Duodenal mucosa (tissue), 2 donors: ENCODE data around the gene CHCHD6.

Experiments
- H3K27ac ChIP-seq: one replicate; pipeline ENCODE4 v1.7.0; 2013; ENCODE audit warnings: low read depth, low read length
- H3K27me3 ChIP-seq, 2 donors: one replicate each; pipeline ENCODE4 v1.7.0; 2013; ENCODE audit warnings: low read length in 2 of 2, control low read depth in 1 of 2; ENCODE audit not compliant: insufficient read depth in 2 of 2, control insufficient read depth in 1 of 2
- H3K36me3 ChIP-seq, 2 donors: one replicate each; pipeline ENCODE4 v1.7.0; 2013; ENCODE audit warnings: low read length in 2 of 2, control low read depth in 1 of 2; ENCODE audit not compliant: insufficient read depth in 2 of 2, control insufficient read depth in 1 of 2
- H3K4me1 ChIP-seq, 2 donors: one replicate each; pipeline ENCODE4 v1.7.0; 2013; ENCODE audit warnings: low read length in 2 of 2, control low read depth in 1 of 2; ENCODE audit not compliant: insufficient read depth in 2 of 2, control insufficient read depth in 1 of 2
- H3K4me3 ChIP-seq, 2 donors: one replicate each; pipeline ENCODE4 v1.7.0; 2013; ENCODE audit warnings: low read length in 2 of 2, low read depth in 1 of 2
- H3K9ac ChIP-seq, 2 donors: one replicate each; pipeline ENCODE4 v1.7.0; 2013; ENCODE audit warnings: low read length in 2 of 2, low read depth in 1 of 2
- H3K9me3 ChIP-seq, 2 donors: one replicate each; pipeline ENCODE4 v1.7.0; 2013; ENCODE audit warnings: low read length in 2 of 2, control low read depth in 1 of 2; ENCODE audit not compliant: control insufficient read depth in 1 of 2

The CHCHD6 gene

DNA sequence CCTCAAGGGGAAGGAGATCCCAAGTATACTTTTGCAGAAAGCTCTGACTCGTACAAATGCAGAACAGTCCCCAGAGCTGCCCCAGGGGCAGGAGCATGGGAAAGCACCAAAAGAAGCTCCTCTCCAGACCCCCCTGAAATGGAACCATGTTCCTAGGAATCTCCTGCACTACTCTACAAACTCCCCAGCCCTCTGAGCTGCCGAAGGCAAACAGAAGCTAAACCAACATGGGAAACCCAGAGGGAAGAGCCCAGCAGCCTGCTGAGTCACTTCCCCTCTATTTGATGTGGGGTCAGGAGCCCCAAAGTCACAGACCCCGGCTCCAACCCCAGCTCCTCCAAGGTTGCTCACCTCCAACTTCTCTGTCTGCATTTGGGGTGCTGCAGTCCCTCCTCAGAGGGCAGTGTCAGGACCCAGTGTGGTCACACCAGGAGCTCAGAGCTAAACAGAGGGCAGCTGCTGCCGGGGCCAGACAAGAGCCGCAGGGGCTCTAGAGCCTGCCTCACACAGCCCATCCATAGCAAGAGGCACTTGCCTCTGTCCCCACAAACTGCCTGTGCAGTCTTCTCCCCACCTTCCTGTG is 275.1 kb downstream of the CHCHD6 start:
- no peaks in the 10 kb centered on the region for H3K36me3 ChIP-seq
- no peak overlapping the region for H3K27ac ChIP-seq
- peaks cover 0 to 10% of the 10 kb centered on the region in 2 donors for H3K4me1 ChIP-seq
- peaks cover 0 to 10% of the 10 kb centered on the region in 2 donors for H3K27me3 ChIP-seq
- H3K9ac ChIP-seq: no peak overlapping the region
- H3K4me3 ChIP-seq: no peak overlapping the region
- peaks cover 2 to 7% of the 10 kb centered on the region in 2 donors for H3K9me3 ChIP-seq

- Histone ChIP-seq H3K4me3 (no peak overlapping the region), H3K36me3 (no peaks in the 10 kb centered on the region), H3K4me1 (peaks cover 4 to 18% of the 10 kb centered on the region in 2 donors), H3K9ac (no peak overlapping the region), H3K27ac (no peak overlapping the region), H3K9me3 (no peaks in the 10 kb centered on the region), H3K27me3 (peaks cover 0 to 10% of the 10 kb centered on the region in 2 donors)
Observed at GRCh38 chr3:126980266-126980811, 276.3 kb downstream of the CHCHD6 start.

- peaks cover 4 to 26% of the 10 kb centered on the region in 2 donors for H3K4me1 ChIP-seq
- H3K27me3 ChIP-seq: peaks cover 0 to 10% of the 10 kb centered on the region in 2 donors
- peak overlapping the region; percentile 44 to 67 for H3K9ac ChIP-seq
- no peaks in the 10 kb centered on the region for H3K36me3 ChIP-seq
- no peaks in the 10 kb centered on the region for H3K9me3 ChIP-seq
- no peak overlapping the region for H3K27ac ChIP-seq
- peak overlapping the region; percentile 58 to 59 for H3K4me3 ChIP-seq
Observed at GRCh38 chr3:126982126-126982470, 278.1 kb downstream of the CHCHD6 start.

DNA sequence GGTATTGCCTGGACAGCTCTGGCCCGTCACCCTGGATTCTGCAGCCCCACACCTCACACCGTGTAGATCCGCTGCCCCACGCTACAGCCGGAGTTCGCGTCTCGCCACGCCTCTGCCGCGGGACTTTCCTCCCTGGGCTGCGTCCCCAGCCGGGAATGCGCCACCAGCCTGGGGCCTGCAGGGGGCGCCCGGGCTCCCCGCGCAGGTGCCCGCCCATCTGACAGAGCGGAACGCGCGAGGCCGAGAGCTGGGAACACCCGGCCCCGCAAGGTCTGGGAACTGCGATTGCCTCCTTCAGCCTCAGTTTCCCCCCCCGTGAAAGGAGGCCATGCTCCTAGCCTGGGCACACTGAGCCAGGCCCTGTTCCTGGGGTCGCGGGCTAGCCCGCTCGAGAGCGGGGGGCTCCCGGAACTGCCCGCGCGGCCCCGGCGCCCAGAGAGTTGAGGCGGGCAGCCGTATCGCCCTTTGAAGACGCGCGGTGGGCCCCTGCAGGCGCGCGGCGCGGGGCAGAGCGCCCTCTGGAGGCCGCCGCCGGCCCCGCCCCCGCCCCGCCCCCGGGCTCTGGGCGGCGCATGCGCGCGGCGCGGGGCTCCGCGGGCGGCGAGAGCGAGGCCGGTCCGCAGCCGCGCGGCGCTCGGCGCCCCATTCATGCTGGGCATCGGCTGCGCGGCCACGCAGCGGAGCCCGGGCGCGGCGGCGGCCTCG is 278.6 kb downstream of the CHCHD6 start, which contains the start of gene PLXNA1:
TSS of gene PLXNA1 (plus strand) at position 645 of the 705 bp plus-strand sequence. CDS start 5,479 bp downstream, outside the sequence.
- Histone ChIP-seq H3K9ac (peak within 1 kb of the TSS; percentile 44 to 67), H3K36me3 (no peaks in the 10 kb centered on the region), H3K4me1 (peaks cover 4 to 26% of the 10 kb centered on the region in 2 donors), H3K9me3 (no peaks in the 10 kb centered on the region), H3K4me3 (peak within 1 kb of the TSS; percentile 59 to 70), H3K27ac (peak within 1 kb of the TSS; percentile 5), H3K27me3 (peaks cover 0 to 10% of the 10 kb centered on the region in 2 donors)

DNA sequence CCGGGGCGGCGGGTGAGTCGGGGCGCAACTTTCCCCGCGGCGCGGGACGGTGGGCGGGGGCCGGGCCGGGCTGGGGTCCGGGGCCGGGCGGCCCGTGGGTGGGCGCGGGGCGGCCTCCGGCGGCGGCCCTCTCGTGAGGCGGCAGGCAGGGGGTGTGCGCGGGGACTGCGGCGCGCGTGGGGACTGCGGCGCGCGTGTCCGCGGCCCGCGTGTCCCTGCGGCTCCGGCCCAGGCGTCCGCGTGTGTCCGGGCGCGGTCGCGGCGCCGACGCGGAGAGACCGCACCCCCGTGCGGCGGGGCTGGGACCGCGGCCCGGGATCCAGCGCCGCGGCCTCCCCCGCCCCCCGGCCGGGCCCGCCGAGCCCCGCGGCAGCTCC is 279.2 kb downstream of the CHCHD6 start:
- H3K4me3 ChIP-seq: peak overlapping the region in 1 of 2 donors; percentile 70
- no peak overlapping the region for H3K27ac ChIP-seq
- H3K36me3 ChIP-seq: no peaks in the 10 kb centered on the region
- peaks cover 4 to 26% of the 10 kb centered on the region in 2 donors for H3K4me1 ChIP-seq
- H3K9ac ChIP-seq: no peak overlapping the region
- peaks cover 0 to 9% of the 10 kb centered on the region in 2 donors for H3K27me3 ChIP-seq
- no peaks in the 10 kb centered on the region for H3K9me3 ChIP-seq

DNA sequence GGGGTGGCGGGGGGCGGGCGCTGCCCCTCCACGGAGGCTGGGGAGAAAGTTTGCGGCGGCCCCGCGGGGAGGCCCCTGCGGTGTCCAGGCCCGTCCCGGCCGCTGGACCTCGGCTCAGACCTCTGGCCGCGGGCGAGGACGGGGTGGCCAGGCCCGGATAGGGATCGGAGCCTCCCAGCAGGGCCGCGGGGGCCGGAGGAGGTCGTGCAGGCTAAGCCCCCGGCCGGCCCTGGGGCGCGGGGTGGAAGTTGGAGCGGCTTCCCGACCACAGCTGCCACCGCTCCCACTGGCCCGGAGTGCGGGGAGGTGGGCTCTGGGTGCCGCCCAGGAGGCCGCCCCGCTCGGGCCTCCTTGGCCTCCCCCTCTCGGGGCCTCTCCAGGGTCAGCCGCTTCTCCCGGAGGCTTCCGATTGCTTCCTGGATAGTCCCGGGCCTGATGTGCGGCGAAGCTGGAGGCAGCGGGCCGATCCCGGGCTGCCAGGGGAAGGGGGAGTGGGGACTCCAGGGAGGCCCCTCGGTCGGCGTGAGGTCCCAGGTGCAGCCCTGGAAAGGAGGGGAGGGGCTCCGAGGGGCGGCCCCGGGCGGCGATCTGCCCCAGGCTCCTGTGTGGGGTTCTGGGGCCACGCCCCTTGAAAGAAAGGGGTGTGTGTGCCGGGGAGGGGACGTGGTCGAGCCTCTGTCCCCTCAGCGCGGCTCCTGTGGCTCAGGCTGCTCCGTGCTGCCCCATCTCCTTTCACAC is 279.8 kb downstream of the CHCHD6 start:
- Histone ChIP-seq H3K4me3 (peak overlapping the region; percentile 55 to 70), H3K36me3 (peaks cover 0 to 2% of the 10 kb centered on the region in 2 donors), H3K9me3 (no peaks in the 10 kb centered on the region), H3K4me1 (peaks cover 4 to 26% of the 10 kb centered on the region in 2 donors), H3K27me3 (peaks cover 0 to 8% of the 10 kb centered on the region in 2 donors), H3K9ac (peak overlapping the region in 1 of 2 donors; percentile 25), H3K27ac (no peak overlapping the region)

DNA sequence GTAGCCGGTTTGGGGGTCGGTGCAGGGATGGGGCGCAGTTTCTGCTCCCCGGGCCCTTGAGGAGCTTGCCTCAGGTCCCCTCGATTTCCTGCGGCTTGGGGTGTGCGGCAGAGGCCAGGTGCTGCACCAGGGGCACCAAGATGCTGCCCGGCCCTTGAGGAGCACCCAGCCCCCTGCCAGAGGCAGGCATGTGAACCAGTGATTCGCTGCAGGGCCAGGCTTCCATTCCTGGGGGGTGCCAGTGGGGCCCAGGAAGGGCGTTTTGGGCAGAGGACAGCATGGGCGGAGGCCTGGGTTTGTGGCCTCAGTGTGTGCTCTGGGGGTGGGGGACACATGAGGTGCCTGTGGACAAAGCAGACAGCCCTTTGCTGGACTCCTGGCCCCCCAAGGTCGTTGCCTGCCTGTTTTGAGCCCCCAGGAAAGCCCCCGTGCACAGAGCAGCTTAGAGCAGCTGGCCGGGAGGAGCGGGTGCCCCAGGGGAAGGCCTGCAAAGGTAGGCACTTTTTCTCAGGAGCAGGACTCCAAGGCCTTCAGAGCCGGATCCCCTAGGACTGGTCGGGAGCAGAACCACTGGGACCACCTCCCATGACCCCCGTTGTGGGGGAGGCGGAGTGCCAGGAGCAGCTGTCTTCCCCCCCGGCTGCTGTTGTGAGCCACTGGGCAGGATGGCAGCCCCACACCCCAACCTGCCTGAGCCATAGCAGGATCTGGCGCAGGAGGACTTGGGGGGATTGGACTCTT is 280.5 kb downstream of the CHCHD6 start:
- peaks cover 0 to 8% of the 10 kb centered on the region in 2 donors for H3K27me3 ChIP-seq
- H3K27ac ChIP-seq: no peak overlapping the region
- H3K36me3 ChIP-seq: peaks cover 0 to 7% of the 10 kb centered on the region in 2 donors
- no peak overlapping the region for H3K9ac ChIP-seq
- H3K9me3 ChIP-seq: no peaks in the 10 kb centered on the region
- peak overlapping the region; percentile 55 to 70 for H3K4me3 ChIP-seq
- peaks cover 4 to 26% of the 10 kb centered on the region in 2 donors for H3K4me1 ChIP-seq

DNA sequence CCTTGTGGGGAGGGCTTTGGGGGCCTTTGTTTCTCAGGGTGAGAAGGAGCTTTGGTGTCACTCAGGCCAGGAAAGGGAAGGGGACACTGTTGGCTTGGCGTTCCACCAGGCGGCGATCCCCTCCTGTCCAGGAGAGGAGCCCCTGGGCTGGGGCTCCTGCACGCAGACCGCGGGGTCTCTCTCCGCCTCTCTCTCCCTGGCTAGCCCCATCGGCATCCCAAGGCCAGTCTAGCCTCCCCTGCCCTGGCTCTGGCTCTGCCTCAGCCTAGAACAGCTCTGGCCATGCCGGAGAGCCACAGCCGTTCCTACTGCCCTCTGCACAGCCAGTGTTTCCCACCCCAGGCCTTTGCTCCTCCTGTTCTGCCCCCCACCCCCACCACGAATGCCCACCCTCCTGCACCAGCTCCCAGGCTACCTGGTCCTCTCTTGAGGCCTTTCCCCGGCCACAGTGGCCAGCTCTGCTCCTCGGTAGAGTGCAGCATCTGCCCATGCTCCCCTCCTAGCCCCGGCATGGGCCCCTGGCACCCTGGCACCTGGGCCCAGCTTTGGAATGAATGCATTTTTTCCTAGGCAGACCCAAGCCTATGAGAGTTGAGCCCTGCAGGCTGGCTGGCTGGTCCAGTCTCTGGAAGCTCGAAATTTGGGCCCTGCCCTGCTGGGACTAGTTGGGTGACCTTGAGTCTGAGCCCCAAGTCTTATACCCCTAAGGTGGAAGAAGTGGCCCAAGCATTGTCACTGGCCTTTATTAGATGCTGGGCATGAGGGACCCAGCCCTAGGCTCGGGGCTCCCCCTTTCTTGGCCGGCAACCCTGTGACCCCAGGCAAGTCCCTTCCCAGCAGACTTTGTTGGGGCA is 281.3 kb downstream of the CHCHD6 start:
- Histone ChIP-seq H3K9ac (no peak overlapping the region), H3K27ac (no peak overlapping the region), H3K4me1 (peaks cover 4 to 26% of the 10 kb centered on the region in 2 donors), H3K27me3 (peaks cover 0 to 5% of the 10 kb centered on the region in 2 donors), H3K9me3 (no peaks in the 10 kb centered on the region), H3K36me3 (peaks cover 0 to 7% of the 10 kb centered on the region in 2 donors), H3K4me3 (no peak overlapping the region)

GRCh38 chr3:126986001-126986400 is 282.0 kb downstream of the CHCHD6 start:
- H3K27me3 ChIP-seq: peaks cover 0 to 3% of the 10 kb centered on the region in 2 donors
- H3K9me3 ChIP-seq: no peaks in the 10 kb centered on the region
- peaks cover 0 to 12% of the 10 kb centered on the region in 2 donors for H3K36me3 ChIP-seq
- H3K27ac ChIP-seq: no peak overlapping the region
- H3K4me3 ChIP-seq: no peak overlapping the region
- peaks cover 4 to 26% of the 10 kb centered on the region in 2 donors for H3K4me1 ChIP-seq
- H3K9ac ChIP-seq: no peak overlapping the region
